H1 (cell line): ENCODE data around the gene PFN3. TPM values are rescaled to one million over a fixed set of nuclear protein-coding genes. Genes with fewer than 3 reads are reported as not detected.
A peak's percentile ranks its signal among the peaks of the same experiment; 100 is the strongest.

Experiments
- CTCF ChIA-PET: fragments of 300-600 bp; sonication (Branson Sonifier 250); formaldehyde crosslinking; loops from one replicate; lab custom pipeline; 2021; ENCODE audit not compliant: partially characterized antibody; lab: Charles Lee
- POLR2A ChIA-PET: fragments of 300-600 bp; sonication (Branson Sonifier 250); formaldehyde crosslinking; loops from one replicate; lab custom pipeline; 2021; ENCODE audit warnings: inconsistent platforms; ENCODE audit not compliant: partially characterized antibody; lab: Charles Lee
- DNase-seq, 2 experiments: peaks; one replicate each; pipeline versions ENCODE4 v3.0.0 to v3.0.0-alpha.2; 2010 to 2022; ENCODE audit warnings: low spot score in 2 of 2, low read depth in 1 of 2, mixed read lengths in 1 of 2
- FAIRE-seq: peaks from 2 replicates; lab custom pipeline; 2011; peaks lifted over from hg19 to GRCh38; lab: Jason Lieb, UNC
- H2AFZ ChIP-seq: 2 replicates; pipeline ENCODE4 v1.8.1; 2012; ENCODE audit warnings: low read length, inconsistent platforms
- H2AK5ac ChIP-seq: 2 replicates; pipeline ENCODE4 v1.6.1; 2013; ENCODE audit warnings: low read depth, low read length
- H2BK120ac ChIP-seq: replicated peaks from 2 replicates; pipeline ENCODE3; 2013; ENCODE audit warnings: low read depth, low read length, inconsistent platforms
- H2BK12ac ChIP-seq: 2 replicates; pipeline ENCODE4 v1.6.1; 2013; ENCODE audit warnings: low read depth, low read length
- H2BK15ac ChIP-seq: 2 replicates; pipeline ENCODE4 v1.6.1; 2013; ENCODE audit warnings: low read length
- H2BK20ac ChIP-seq: 2 replicates; pipeline ENCODE4 v1.6.1; 2013; ENCODE audit warnings: low read length
- H2BK5ac ChIP-seq: 2 replicates; pipeline ENCODE4 v1.6.1; 2013; ENCODE audit warnings: low read depth, low read length
- H3K14ac ChIP-seq: 2 replicates; pipeline ENCODE4 v1.6.1; 2013; ENCODE audit warnings: inconsistent platforms; ENCODE audit not compliant: insufficient read length
- H3K18ac ChIP-seq: 2 replicates; pipeline ENCODE4 v1.6.1; 2013; ENCODE audit warnings: low read length; ENCODE audit errors: extremely low read depth
- H3K23ac ChIP-seq: 2 replicates; pipeline ENCODE4 v1.6.1; 2013; ENCODE audit warnings: inconsistent platforms; ENCODE audit not compliant: insufficient read length
- H3K23me2 ChIP-seq: 2 replicates; pipeline ENCODE4 v1.6.1; 2013; ENCODE audit warnings: low read depth, low read length
- H3K27ac ChIP-seq: 2 replicates; pipeline ENCODE4 v1.6.1; 2011; ENCODE audit warnings: low read depth, low read length, inconsistent platforms
- H3K27me3 ChIP-seq, 4 experiments: replicated peaks in 1 of 4; 1 replicate in 1 of 4; 2 replicates in 3 of 4; pipeline versions ENCODE4 v1.6.1 to v1.8.1; 2011 to 2013; ENCODE audit warnings: low read length in 3 of 4, mild to moderate bottlenecking in 3 of 4, inconsistent platforms in 2 of 4, mixed read lengths in 2 of 4, moderate library complexity in 1 of 4; ENCODE audit not compliant: control insufficient read depth in 3 of 4, insufficient read depth in 3 of 4; ENCODE audit errors: extremely low read depth in 1 of 4
- H3K36me3 ChIP-seq, 4 experiments: 2 replicates each; pipeline versions ENCODE4 v1.6.1 to v1.8.1; 2011 to 2013; ENCODE audit warnings: mild to moderate bottlenecking in 4 of 4, low read length in 3 of 4, moderate library complexity in 2 of 4, control low read depth in 1 of 4, inconsistent platforms in 1 of 4; ENCODE audit not compliant: insufficient read depth in 4 of 4, control insufficient read depth in 2 of 4
- H3K4ac ChIP-seq: replicated peaks from 2 replicates; pipeline ENCODE3; 2013; ENCODE audit warnings: low read length, low read depth, mixed read lengths, inconsistent platforms; ENCODE audit not compliant: insufficient read length
- H3K4me1 ChIP-seq, 4 experiments: replicated peaks in 1 of 4; 1 replicate in 1 of 4; 2 replicates in 3 of 4; pipeline versions ENCODE4 v1.6.1 to v1.8.1; 2011 to 2013; ENCODE audit warnings: low read length in 3 of 4, inconsistent platforms in 2 of 4, mixed read lengths in 1 of 4; ENCODE audit not compliant: insufficient read depth in 4 of 4, control insufficient read depth in 3 of 4
- H3K4me2 ChIP-seq, 2 experiments: 2 replicates each; pipeline versions ENCODE4 v1.6.1 to v1.8.1; 2011 to 2013; ENCODE audit warnings: low read depth in 2 of 2, low read length in 2 of 2, control low read depth in 1 of 2, inconsistent platforms in 1 of 2, mild to moderate bottlenecking in 1 of 2; ENCODE audit not compliant: insufficient read depth in 1 of 2
- H3K4me3 ChIP-seq, 4 experiments: fragments of 200-600, 300-600 bp in 1 of 4; sonication (generic), shearing (Covaris generic), sonication (Bioruptor Twin) in 1 of 4; 2 replicates each; pipeline versions ENCODE4 v1.5.1 to v1.8.1; 2011 to 2016; ENCODE audit warnings: low read length in 4 of 4, low read depth in 3 of 4, control low read depth in 2 of 4, inconsistent platforms in 2 of 4, mild to moderate bottlenecking in 2 of 4, mixed read lengths in 1 of 4, moderate library complexity in 1 of 4; ENCODE audit not compliant: insufficient read depth in 2 of 4; ENCODE audit errors: extremely low read depth in 1 of 4
- H3K56ac ChIP-seq: replicated peaks from 2 replicates; pipeline ENCODE3; 2013; ENCODE audit warnings: low read depth, mild to moderate bottlenecking, mixed read lengths, low read length, inconsistent platforms; ENCODE audit not compliant: insufficient read length
- H3K79me1 ChIP-seq: 2 replicates; pipeline ENCODE4 v1.6.1; 2013; ENCODE audit warnings: low read depth, low read length, control low read depth
- H3K79me2 ChIP-seq, 2 experiments: 2 replicates each; pipeline versions ENCODE4 v1.6.1 to v1.8.1; 2012 to 2013; ENCODE audit warnings: low read length in 2 of 2, mild to moderate bottlenecking in 2 of 2, inconsistent platforms in 1 of 2; ENCODE audit not compliant: insufficient read depth in 2 of 2, control insufficient read depth in 1 of 2
- H3K9ac ChIP-seq, 4 experiments: replicated peaks in 1 of 4; 1 replicate in 1 of 4; 2 replicates in 3 of 4; pipeline versions ENCODE4 v1.6.1 to v1.8.1; 2011 to 2013; ENCODE audit warnings: low read depth in 3 of 4, low read length in 3 of 4, control low read depth in 2 of 4, mild to moderate bottlenecking in 2 of 4, moderate library complexity in 2 of 4, inconsistent platforms in 1 of 4; ENCODE audit errors: extremely low read depth in 1 of 4
- H3K9me3 ChIP-seq, 2 experiments: 2 replicates each; pipeline versions ENCODE4 v1.6.1 to v1.8.1; 2012 to 2013; ENCODE audit warnings: mild to moderate bottlenecking in 2 of 2, moderate library complexity in 2 of 2, control low read depth in 1 of 2, inconsistent platforms in 1 of 2, low read depth in 1 of 2, low read length in 1 of 2, mixed read lengths in 1 of 2; ENCODE audit not compliant: insufficient read depth in 2 of 2
- H4K20me1 ChIP-seq, 2 experiments: replicated peaks in 1 of 2; 2 replicates each; pipeline versions ENCODE3 to v1.8.1; 2011 to 2013; ENCODE audit warnings: inconsistent platforms in 2 of 2, low read length in 2 of 2, mild to moderate bottlenecking in 1 of 2; ENCODE audit not compliant: insufficient read depth in 2 of 2, control insufficient read depth in 1 of 2
- H4K5ac ChIP-seq: 2 replicates; pipeline ENCODE4 v1.6.1; 2013; ENCODE audit warnings: low read length, low read depth, mixed read lengths, inconsistent platforms; ENCODE audit not compliant: insufficient read length
- H4K8ac ChIP-seq: 2 replicates; pipeline ENCODE4 v1.8.0; 2013; ENCODE audit warnings: mild to moderate bottlenecking, moderate library complexity, low read length, inconsistent platforms; ENCODE audit not compliant: insufficient read depth; ENCODE audit errors: extremely low read depth
- H4K91ac ChIP-seq: replicated peaks from 2 replicates; pipeline ENCODE3; 2013; ENCODE audit warnings: low read length, mixed read lengths, inconsistent platforms; ENCODE audit not compliant: insufficient read length
- ASH2L ChIP-seq: fragments of 200-600, 300-600 bp; sonication (generic); IDR thresholded peaks from one replicate; pipeline ENCODE4 v1.7.1; 2017; ENCODE audit warnings: low read length
- BRCA1 ChIP-seq: IDR thresholded peaks from 2 replicates; pipeline ENCODE4 v1.6.1; 2012; ENCODE audit warnings: low read depth, low read length, improper control_type of control experiment
- CBX8 ChIP-seq: fragments of 300-800, 300-1000 bp; sonication (generic); IDR thresholded peaks from 2 replicates; pipeline ENCODE4 v1.7.1; 2016; ENCODE audit warnings: low read depth, low read length, borderline replicate concordance
- JUN ChIP-seq: IDR thresholded peaks from 2 replicates; pipeline ENCODE4 v1.6.1; 2011; ENCODE audit warnings: low read depth, mild to moderate bottlenecking, improper control_type of control experiment, low read length
- POLR2A ChIP-seq, 2 experiments: IDR thresholded peaks; 1 replicate in 1 of 2; 2 replicates in 1 of 2; pipeline ENCODE4 v1.6.1; 2011; ENCODE audit warnings: low read depth in 2 of 2, low read length in 2 of 2, mild to moderate bottlenecking in 2 of 2; ENCODE audit errors: control extremely low read depth in 1 of 2
- RAD21 ChIP-seq, 2 experiments: IDR thresholded peaks in 1 of 2; conservative IDR thresholded peaks in 1 of 2; 2 replicates each; pipeline ENCODE4 v1.6.1; 2011; ENCODE audit warnings: low read depth in 2 of 2, low read length in 2 of 2, improper control_type of control experiment in 1 of 2, inconsistent platforms in 1 of 2, mild to moderate bottlenecking in 1 of 2, moderate library complexity in 1 of 2
- TAF1 ChIP-seq: IDR thresholded peaks from 2 replicates; pipeline ENCODE4 v1.6.1; 2011; ENCODE audit warnings: mild to moderate bottlenecking, low read depth, low read length
- TBP ChIP-seq: IDR thresholded peaks from 2 replicates; pipeline ENCODE4 v1.6.1; 2011; ENCODE audit warnings: low read depth, low read length, improper control_type of control experiment
- ZNF274 ChIP-seq: IDR thresholded peaks from 2 replicates; pipeline ENCODE4 v1.7.0; 2012; ENCODE audit warnings: low read length, borderline replicate concordance; ENCODE audit errors: extremely low read depth
- WGBS, 2 experiments: shearing (Covaris generic) in 1 of 2; methylation state at CpG; one replicate each; pipeline versions ENCODE4 v1.1.6 to v1.1.7; 2013 to 2015; ENCODE audit warnings: low lambda C conversion rate in 2 of 2, mixed read lengths in 2 of 2, inconsistent platforms in 1 of 2, low coverage in 1 of 2, missing lambda C conversion rate in 1 of 2; ENCODE audit not compliant: insufficient replicate concordance in 2 of 2, insufficient coverage in 1 of 2, insufficient read length in 1 of 2; ENCODE audit errors: extremely low coverage in 1 of 2, missing lambda C conversion rate in 1 of 2; 5-methylcytosine and 5-hydroxymethylcytosine counted together
- polyA plus RNA-seq, 7 experiments: library from polyadenylated mRNA; depleted of rRNA in 3 of 7; stranded (reverse) in 5 of 7; unstranded in 2 of 7; fragments of >200 nt in 5 of 7; fragments of 200-250 nt in 2 of 7; gene quantifications; 1 replicate in 5 of 7; 2 replicates in 1 of 7; 4 replicates in 1 of 7; pipeline versions ENCODE4 v1.2.1 to v1.2.3, GENCODE V29; 2011 to 2013; ENCODE audit warnings: missing spikeins in 2 of 7, mixed read lengths in 2 of 7
- total RNA-seq: library from RNA; stranded (reverse); fragmentation: NEBNext Ultra II Directional; extraction: Animal tissue kit (Norgen Biotek cat#: 25700); gene quantifications from 2 replicates; pipeline ENCODE4 v1.2.1, GENCODE V29; 2021
- TF ChIP-seq, protein P1 (sequence below): IDR thresholded peaks from 2 replicates; pipeline ENCODE4 v1.6.1; 2012; ENCODE audit warnings: inconsistent platforms

PFN3 gene
- total and polyA plus RNA-seq, 2 of the 8 experiments (the other 6 are each of a cell fraction or from before 2014, with no cell fraction given) = not detected

DNA sequence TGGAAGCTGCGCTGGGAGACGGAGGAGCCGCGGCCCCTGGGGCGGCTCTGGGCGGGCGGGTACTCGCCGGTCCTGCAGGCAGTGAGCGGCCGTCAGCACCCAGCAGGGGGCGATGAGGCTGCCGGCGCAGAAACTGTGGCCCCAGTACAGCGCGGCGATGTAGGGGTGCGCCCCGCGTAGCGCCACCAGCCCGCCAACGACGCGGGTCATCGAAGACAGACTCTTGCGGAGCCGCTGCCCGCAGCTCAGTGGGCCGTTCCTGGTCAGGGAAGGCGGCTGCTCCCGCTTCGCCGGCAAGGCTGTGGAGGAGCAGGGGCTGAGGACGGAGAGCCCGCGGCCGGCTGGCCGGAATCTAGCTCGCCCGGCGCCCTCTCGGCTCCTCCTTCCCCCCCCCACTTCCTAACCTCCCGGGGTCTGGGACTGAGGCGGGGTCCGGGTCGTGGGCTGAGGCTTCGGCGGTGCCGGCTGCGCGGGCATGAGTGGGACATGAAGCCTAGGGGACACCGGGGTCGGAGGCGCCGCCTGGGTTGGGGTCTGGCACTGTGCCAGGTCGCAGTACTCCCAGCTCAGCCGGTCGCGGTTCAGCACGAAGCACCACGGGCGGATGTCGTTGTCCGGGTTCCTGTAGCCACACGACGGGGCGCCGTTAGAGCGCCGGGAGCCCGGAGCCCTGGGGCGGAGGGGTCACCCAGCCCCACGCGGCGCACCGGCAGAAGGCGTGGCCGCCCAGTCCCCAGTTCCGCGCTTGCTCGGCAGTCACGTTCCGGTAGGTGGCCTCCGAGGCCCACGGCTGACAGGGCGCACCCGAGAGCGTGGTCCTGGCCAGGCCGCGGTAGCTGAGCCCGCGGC, 3.6 kb upstream of the PFN3 start:
- no peak for FAIRE-seq
- TF ChIP-seq RAD21 (IDR thresholded peaks at IDR 0.05 in 1 of 2, conservative IDR thresholded peaks at IDR 0.05 in 1 of 2; ENCODE audit: low read depth in 2 of 2, low read length in 2 of 2) (peak; percentile 48 to 74), CBX8 (no peak), TBP (no peak), ASH2L (no peak), JUN (no peak), POLR2A (IDR thresholded peaks at IDR 0.05; ENCODE audit: control extremely low read depth in 1 of 2, low read depth in 2 of 2, low read length in 2 of 2) (no peak), BRCA1 (no peak), TAF1 (no peak), ZNF274 (no peak)
- TF ChIP-seq, protein P1, sequence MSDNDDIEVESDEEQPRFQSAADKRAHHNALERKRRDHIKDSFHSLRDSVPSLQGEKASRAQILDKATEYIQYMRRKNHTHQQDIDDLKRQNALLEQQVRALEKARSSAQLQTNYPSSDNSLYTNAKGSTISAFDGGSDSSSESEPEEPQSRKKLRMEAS = peak; percentile 77

More for the DNA sequence above, 3.6 kb upstream of the PFN3 start:
- Histone ChIP-seq H4K20me1 (no peaks in the 10 kb centered on the region), H3K23ac (no peak overlapping the region), H3K56ac (peak overlapping the region; percentile 13), H2AK5ac (no peak overlapping the region), H2BK20ac (0 out of 2 replicates have a peak overlapping the region, but pooled peaks have one; percentile 32), H3K4me2 (peak overlapping the region; percentile 82 to 93), H3K4me3 (peak overlapping the region; percentile 9 to 65 (median 48); a peak in 7 of 8 replicates), H3K36me3 (no peaks in the 10 kb centered on the region), H4K91ac (peak overlapping the region; percentile 84), H2BK15ac (peak overlapping the region; percentile 83; the same call in 1 of the 2 replicates), H4K5ac (no peak overlapping the region), H2BK120ac (no peak overlapping the region), H3K27me3 (peaks cover 22 to 68% (median 43%) of the 10 kb centered on the region in 4 experiments), H3K27ac (no peak overlapping the region), H2AFZ (peak overlapping the region; percentile 31; the same call in 1 of the 2 replicates), H3K18ac (peak overlapping the region; percentile 95), H3K4ac (peak overlapping the region; percentile 32), H3K9ac (no peak overlapping the region), H3K4me1 (peaks cover 0 to 22% (median 14%) of the 10 kb centered on the region in 4 experiments; a peak in 5 of 7 replicates), H3K14ac (no peak overlapping the region), H3K79me1 (no peaks in the 10 kb centered on the region), H3K23me2 (peaks cover 13% of the 10 kb centered on the region; the same call in 1 of the 2 replicates), H2BK5ac (peak overlapping the region; percentile 56; the same call in 1 of the 2 replicates), H2BK12ac (peak overlapping the region; percentile 85; the same call in 1 of the 2 replicates), H3K79me2 (no peaks in the 10 kb centered on the region), H4K8ac (peak overlapping the region; percentile 36; the same call in 1 of the 2 replicates), H3K9me3 (no peaks in the 10 kb centered on the region)
- CTCF ChIA-PET = interaction anchor here (0.6 to 10.5 kb wide), 24 partner anchors 8 to 290 kb away, joined by 3 to 343 read pairs (median 10); partner anchors contain the start of genes GRK6, PRR7, RGS14 and SLC34A1
- WGBS, 2 experiments = 3% methylated on average over 66 of the region's 93 CpGs; no CpG with 5 or more reads in 1 of the 2 experiments
- POLR2A ChIA-PET = interaction anchor here (0.7 to 10.8 kb wide), 22 partner anchors 10 to 101 kb away, joined by 3 to 143 read pairs (median 4); partner anchors contain the start of genes GRK6, LMAN2, PRELID1 and PRR7
- peak in 1 of 2 experiments; percentile 82 for DNase-seq
